ENCODE results near the gene MSL3.

- no peak for TF ChIP-seq ZNF510 (tag by site-specific recombination; IDR thresholded peaks at IDR 0.05; ENCODE audit: insufficient replicate concordance)
- TF ChIP-seq ZNF660 (tag by site-specific recombination; IDR thresholded peaks at IDR 0.05): no peak
- TF ChIP-seq, protein P1, sequence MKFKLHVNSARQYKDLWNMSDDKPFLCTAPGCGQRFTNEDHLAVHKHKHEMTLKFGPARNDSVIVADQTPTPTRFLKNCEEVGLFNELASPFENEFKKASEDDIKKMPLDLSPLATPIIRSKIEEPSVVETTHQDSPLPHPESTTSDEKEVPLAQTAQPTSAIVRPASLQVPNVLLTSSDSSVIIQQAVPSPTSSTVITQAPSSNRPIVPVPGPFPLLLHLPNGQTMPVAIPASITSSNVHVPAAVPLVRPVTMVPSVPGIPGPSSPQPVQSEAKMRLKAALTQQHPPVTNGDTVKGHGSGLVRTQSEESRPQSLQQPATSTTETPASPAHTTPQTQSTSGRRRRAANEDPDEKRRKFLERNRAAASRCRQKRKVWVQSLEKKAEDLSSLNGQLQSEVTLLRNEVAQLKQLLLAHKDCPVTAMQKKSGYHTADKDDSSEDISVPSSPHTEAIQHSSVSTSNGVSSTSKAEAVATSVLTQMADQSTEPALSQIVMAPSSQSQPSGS (tag by site-specific recombination; IDR thresholded peaks at IDR 0.05; ENCODE audit: low read depth): no peak
- no peak for TF ChIP-seq TRIM28 (IDR thresholded peaks at IDR 0.05; ENCODE audit: borderline replicate concordance, low read length)
- TF ChIP-seq CTCF (tag by site-specific recombination; IDR thresholded peaks at IDR 0.05): no peak
- TF ChIP-seq FEZF1 (tag by site-specific recombination; IDR thresholded peaks at IDR 0.05): no peak
Measured at GRCh38 chrX:11786862-11787261, 28.8 kb downstream of the MSL3 start.
